A549 (cell line): Measurements from ENCODE around the gene SLC28A1.

Source experiments
- CTCF ChIP-seq: fragments of >200 bp; sonication (Bioruptor Twin); formaldehyde crosslinking; IDR thresholded peaks from 3 replicates; pipeline ENCODE4 v1.5.1; 2016
- MAX ChIP-seq: IDR thresholded peaks from 2 replicates; pipeline ENCODE4 v1.6.1; 2012
- POLR2A ChIP-seq: IDR thresholded peaks from 2 replicates; pipeline ENCODE4 v1.6.1; 2012; ENCODE audit warnings: mild to moderate bottlenecking, low read length
- REST ChIP-seq: fragments of 200-600 bp; sonication (generic); IDR thresholded peaks from 2 replicates; pipeline ENCODE4 v1.6.1; 2016; ENCODE audit warnings: antibody characterized with exemption, mild to moderate bottlenecking, moderate library complexity

- TF ChIP-seq REST (no peak), MAX (no peak), POLR2A (no peak), CTCF (no peak)
These were observed 78.5 kb downstream of the SLC28A1 start for GRCh38 chr15:84962955-84963354.
